KG1 (cell line): ENCODE data around the gene CIDEA.

Source experiments
- DNase-seq: peaks from one replicate; lab custom pipeline; 2025; lab: John Stamatoyannopoulos, UW

The CIDEA gene

GRCh38 chr18:12318857-12319256, 64.7 kb downstream of the CIDEA start:
- no peak for DNase-seq

GRCh38 chr18:12321333-12321732, 67.2 kb downstream of the CIDEA start:
- DNase-seq: no peak

DNA sequence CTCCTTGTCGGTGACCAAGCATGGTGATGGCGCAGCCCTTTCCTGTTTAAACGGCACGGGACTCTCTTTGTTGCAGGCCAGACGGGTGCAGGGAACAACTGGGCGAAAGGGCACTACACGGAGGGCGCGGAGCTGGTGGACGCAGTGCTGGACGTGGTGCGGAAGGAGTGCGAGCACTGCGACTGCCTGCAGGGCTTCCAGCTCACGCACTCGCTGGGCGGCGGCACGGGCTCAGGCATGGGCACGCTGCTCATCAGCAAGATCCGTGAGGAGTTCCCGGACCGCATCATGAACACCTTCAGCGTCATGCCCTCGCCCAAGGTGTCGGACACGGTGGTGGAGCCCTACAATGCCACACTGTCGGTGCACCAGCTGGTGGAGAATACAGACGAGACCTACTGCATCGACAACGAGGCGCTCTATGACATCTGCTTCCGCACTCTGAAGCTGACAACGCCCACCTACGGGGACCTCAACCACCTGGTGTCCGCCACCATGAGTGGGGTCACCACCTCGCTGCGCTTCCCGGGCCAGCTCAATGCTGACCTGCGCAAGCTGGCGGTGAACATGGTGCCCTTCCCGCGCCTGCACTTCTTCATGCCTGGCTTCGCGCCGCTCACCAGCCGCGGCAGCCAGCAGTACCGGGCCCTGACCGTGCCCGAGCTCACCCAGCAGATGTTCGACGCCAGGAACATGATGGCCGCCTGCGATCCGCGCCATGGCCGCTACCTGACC, 71.0 kb downstream of the CIDEA start:
- DNase-seq: no peak

- DNase-seq: no peak
These were observed 71.6 kb downstream of the CIDEA start for GRCh38 chr18:12325726-12326245.

DNA sequence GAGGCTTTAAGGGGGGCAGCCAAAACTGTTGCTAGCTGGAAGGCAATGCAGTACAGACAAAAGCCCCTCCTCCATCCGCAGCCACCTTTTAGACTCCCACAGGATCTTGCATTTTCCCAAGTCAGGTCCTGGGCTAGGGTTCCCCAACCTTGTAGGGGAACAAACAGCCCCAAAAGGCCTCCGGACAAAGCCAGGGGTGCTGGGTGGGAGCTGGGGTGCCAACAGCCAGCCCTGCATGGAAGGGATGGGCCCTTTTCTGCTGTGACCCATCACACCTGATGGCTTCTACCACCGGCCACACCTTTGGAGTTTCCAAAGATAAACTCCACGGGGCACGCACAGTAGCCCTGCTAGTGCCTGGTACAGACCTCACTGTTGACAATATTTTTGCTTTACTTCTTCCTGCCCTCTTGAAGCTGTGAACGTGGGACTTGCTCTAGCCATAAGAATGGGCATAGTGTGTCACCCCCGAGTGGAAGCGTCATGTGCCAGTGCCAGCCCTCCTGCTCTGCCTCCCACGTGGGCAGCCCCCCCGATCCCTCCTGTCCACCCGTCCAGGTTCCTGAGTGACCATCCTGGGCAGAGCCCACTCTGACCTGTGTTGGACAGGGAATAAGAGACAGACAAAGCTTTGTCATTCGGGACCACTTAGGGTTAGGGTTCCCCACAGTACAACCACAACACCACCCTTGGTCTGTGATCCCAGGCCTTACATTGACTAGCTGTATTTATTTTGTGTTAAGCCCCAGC, 72.7 kb downstream of the CIDEA start:
- no peak for DNase-seq
